HCT116 (cell line): ENCODE measurements around the gene DAGLA. TPM values are rescaled to one million over a fixed set of nuclear protein-coding genes. Genes with fewer than 3 reads are reported as not detected.

Source experiments
- ATAC-seq: fragments of 200-7000 bp; cut with Tn5 transposase; 2 replicates; pipeline ENCODE4 v1.9.1; 2020; ENCODE audit warnings: mild to moderate bottlenecking, moderate library complexity
- BruUV-seq: library from RNA; stranded (reverse); fragments of 400-500 nt; replicated peaks from 2 replicates; lab custom pipeline; 2021; lab: Mats Ljungman, UMichigan
- CTCF ChIA-PET: fragments of 300-600 bp; sonication (Branson Sonifier 250); formaldehyde crosslinking; loops from one replicate; lab custom pipeline; 2021; ENCODE audit warnings: antibody characterized with exemption; lab: Charles Lee
- POLR2A ChIA-PET: fragments of 300-600, 350-600 bp; sonication (Branson Sonifier 250); formaldehyde crosslinking; loops from one replicate; lab custom pipeline; 2021; ENCODE audit warnings: antibody characterized with exemption; lab: Charles Lee
- RAD21 ChIA-PET, 2 experiments: fragments of 300-600 bp; sonication (Branson Sonifier 250); formaldehyde crosslinking; loops; one replicate each; lab custom pipeline; 2023; ENCODE audit warnings: low total read pairs in 2 of 2; ENCODE audit not compliant: uncharacterized antibody in 2 of 2, unreplicated experiment in 2 of 2, low non-redundant PET in 1 of 2; lab: Charles Lee
- DNase-seq: peaks from one replicate; pipeline ENCODE4 v3.0.0-alpha.2; 2010; ENCODE audit warnings: low read depth, low spot score
- H2AFZ ChIP-seq: fragments of 200-600 bp; shearing (Covaris generic), sonication (generic); 2 replicates; pipeline ENCODE4 v1.6.1; 2017; ENCODE audit warnings: low read depth, mixed run types, mixed read lengths, antibody characterized with exemption, low read length; ENCODE audit not compliant: poor library complexity, severe bottlenecking
- H3K27ac ChIP-seq: 2 replicates; pipeline ENCODE4 v1.5.1; 2012; ENCODE audit warnings: low read depth, low read length
- H3K27me3 ChIP-seq: fragments of 200-600 bp; sonication (generic); 2 replicates; pipeline ENCODE4 v1.6.1; 2016; ENCODE audit warnings: mixed run types, low read length, mixed read lengths; ENCODE audit not compliant: insufficient read depth
- H3K36me3 ChIP-seq, 2 experiments: fragments of 200-500 bp in 1 of 2; fragments of 200-600 bp in 1 of 2; sonication (Bioruptor generic) in 1 of 2; sonication (generic) in 1 of 2; 2 replicates each; pipeline versions ENCODE4 v1.5.1 to v1.6.1; 2014 to 2016; ENCODE audit warnings: low read length in 2 of 2, inconsistent platforms in 1 of 2, mixed read lengths in 1 of 2, mixed run types in 1 of 2; ENCODE audit not compliant: insufficient read depth in 2 of 2, control insufficient read depth in 1 of 2
- H3K4me1 ChIP-seq, 2 experiments: fragments of 200-600 bp in 1 of 2; sonication (generic) in 1 of 2; 2 replicates each; pipeline versions ENCODE4 v1.5.1 to v1.6.1; 2012 to 2017; ENCODE audit warnings: low read length in 2 of 2, inconsistent platforms in 1 of 2, mild to moderate bottlenecking in 1 of 2, mixed read lengths in 1 of 2, mixed run types in 1 of 2, moderate library complexity in 1 of 2; ENCODE audit not compliant: insufficient read depth in 2 of 2, control insufficient read depth in 1 of 2
- H3K4me2 ChIP-seq: fragments of 200-600 bp; sonication (generic); 2 replicates; pipeline ENCODE4 v1.6.1; 2017; ENCODE audit warnings: mixed run types, low read length, mixed read lengths
- H3K4me3 ChIP-seq, 2 experiments: fragments of 200-600 bp in 1 of 2; sonication (generic) in 1 of 2; replicated peaks in 1 of 2; 2 replicates each; pipeline ENCODE4 v1.5.1; 2011 to 2016; ENCODE audit warnings: low read length in 2 of 2, control low read depth in 1 of 2, low read depth in 1 of 2, mild to moderate bottlenecking in 1 of 2, mixed read lengths in 1 of 2, mixed run types in 1 of 2
- H3K79me2 ChIP-seq: fragments of 200-600 bp; sonication (generic); 2 replicates; pipeline ENCODE4 v1.6.1; 2017; ENCODE audit warnings: mild to moderate bottlenecking, mixed run types, low read length, moderate library complexity, mixed read lengths; ENCODE audit not compliant: insufficient read depth
- H3K9ac ChIP-seq: fragments of 200-600 bp; sonication (generic); 2 replicates; pipeline ENCODE4 v1.6.1; 2016; ENCODE audit warnings: low read length, mixed read lengths
- H3K9me2 ChIP-seq: fragments of 200-600 bp; sonication (generic), shearing (Covaris generic); 2 replicates; pipeline ENCODE4 v1.6.1; 2017; ENCODE audit warnings: mixed run types, mild to moderate bottlenecking, moderate library complexity; ENCODE audit not compliant: insufficient read depth
- H3K9me3 ChIP-seq, 2 experiments: fragments of 200-500 bp in 1 of 2; fragments of 200-600 bp in 1 of 2; sonication (Bioruptor generic) in 1 of 2; sonication (generic) in 1 of 2; 2 replicates each; pipeline ENCODE4 v1.6.1; 2014 to 2017; ENCODE audit warnings: low read length in 2 of 2, mixed read lengths in 2 of 2, inconsistent platforms in 1 of 2, low read depth in 1 of 2, mild to moderate bottlenecking in 1 of 2, mixed run types in 1 of 2, moderate library complexity in 1 of 2; ENCODE audit not compliant: control insufficient read depth in 1 of 2, insufficient read depth in 1 of 2
- H4K20me1 ChIP-seq: fragments of 200-600 bp; sonication (generic), shearing (Covaris generic); 2 replicates; pipeline ENCODE4 v1.6.1; 2017; ENCODE audit warnings: mixed run types, mild to moderate bottlenecking, moderate library complexity; ENCODE audit not compliant: insufficient read depth
- ATF3 ChIP-seq: IDR thresholded peaks from 2 replicates; pipeline ENCODE4 v1.6.1; 2012
- CEBPB ChIP-seq: IDR thresholded peaks from 2 replicates; pipeline ENCODE4 v1.6.1; 2012; ENCODE audit warnings: low read depth
- CTCF ChIP-seq, 3 experiments: fragments of 200-600 bp in 1 of 3; sonication (generic) in 1 of 3; IDR thresholded peaks in 2 of 3; conservative IDR thresholded peaks in 1 of 3; 2 replicates each; pipeline ENCODE4 v1.5.1; 2012 to 2017; ENCODE audit warnings: low read depth in 2 of 3, low read length in 2 of 3, antibody characterized with exemption in 1 of 3, borderline replicate concordance in 1 of 3, control low read depth in 1 of 3, mild to moderate bottlenecking in 1 of 3, mixed read lengths in 1 of 3, mixed run types in 1 of 3, moderate library complexity in 1 of 3; ENCODE audit not compliant: insufficient read depth in 1 of 3
- EGR1 ChIP-seq: IDR thresholded peaks from 2 replicates; pipeline ENCODE4 v1.6.1; 2012; ENCODE audit warnings: low read depth
- ELF1 ChIP-seq: IDR thresholded peaks from 2 replicates; pipeline ENCODE4 v1.6.1; 2012; ENCODE audit warnings: low read depth, borderline replicate concordance
- EZH2 ChIP-seq: fragments of 200-600 bp; sonication (generic); IDR thresholded peaks from 2 replicates; pipeline ENCODE4 v1.6.1; 2017; ENCODE audit warnings: antibody characterized with exemption, mixed run types
- EZH2phosphoT487 ChIP-seq: fragments of 200-600 bp; IDR thresholded peaks from 2 replicates; pipeline ENCODE4 v1.6.1; 2018; ENCODE audit warnings: antibody characterized with exemption, borderline replicate concordance
- JUND ChIP-seq: IDR thresholded peaks from 2 replicates; pipeline ENCODE4 v1.6.1; 2012
- MAX ChIP-seq: IDR thresholded peaks from 2 replicates; pipeline ENCODE4 v1.6.1; 2012
- POLR2A ChIP-seq: IDR thresholded peaks from 2 replicates; pipeline ENCODE4 v1.7.0; 2011; ENCODE audit warnings: borderline replicate concordance; ENCODE audit not compliant: insufficient read depth, insufficient read length; ENCODE audit errors: extremely low read depth
- REST ChIP-seq: IDR thresholded peaks from 2 replicates; pipeline ENCODE4 v1.6.1; 2012; ENCODE audit warnings: low read depth
- SIN3A ChIP-seq: IDR thresholded peaks from 2 replicates; pipeline ENCODE4 v1.6.1; 2012; ENCODE audit warnings: low read depth
- SP1 ChIP-seq: IDR thresholded peaks from 2 replicates; pipeline ENCODE4 v1.6.1; 2012; ENCODE audit warnings: low read depth
- YY1 ChIP-seq: IDR thresholded peaks from 2 replicates; pipeline ENCODE4 v1.6.1; 2011; ENCODE audit warnings: low read length, low read depth, moderate library complexity, mild to moderate bottlenecking; ENCODE audit not compliant: insufficient replicate concordance; ENCODE audit errors: extremely low read depth
- ZFX ChIP-seq: fragments of 450-650 bp; IDR thresholded peaks from 2 replicates; pipeline ENCODE4 v1.6.1; 2017
- ZNF274 ChIP-seq: fragments of 200-500 bp; sonication (Bioruptor generic); IDR thresholded peaks from 2 replicates; pipeline ENCODE4 v1.6.1; 2014; ENCODE audit warnings: mild to moderate bottlenecking, low read depth, low read length, inconsistent platforms
- intact Hi-C: fragments of 100-400 bp; cut with micrococcal nuclease; formaldehyde crosslinking; loops from 2 replicates; pipeline ENCODE4 v1.10.0; 2022
- total RNA-seq: library from RNA; stranded (reverse); gene quantifications from one replicate; pipeline ENCODE4 v1.2.1, GENCODE V29; 2021; ENCODE audit not compliant: unreplicated experiment

DAGLA gene
- total RNA-seq, 1 experiment from 2014 or later: 2.7 TPM

GRCh38 chr11:61764606-61765260, 84.5 kb downstream of the DAGLA start (continued):
- TF ChIP-seq REST (no peak), EZH2 (no peak), MAX (no peak), JUND (no peak)

GRCh38 chr11:61765550-61766253, 85.5 kb downstream of the DAGLA start:
- Histone ChIP-seq H3K79me2 (peaks cover 9% of the 10 kb centered on the region; the same call in 1 of the 2 replicates), H3K9ac (no peak overlapping the region), H3K4me3 (no peak overlapping the region), H3K9me2 (no peaks in the 10 kb centered on the region), H3K27ac (no peak overlapping the region), H3K4me1 (peaks cover 11 to 34% of the 10 kb centered on the region in 2 experiments), H3K36me3 (no peaks in the 10 kb centered on the region), H3K27me3 (no peaks in the 10 kb centered on the region), H4K20me1 (no peaks in the 10 kb centered on the region), H3K9me3 (no peaks in the 10 kb centered on the region), H2AFZ (no peak overlapping the region), H3K4me2 (no peak overlapping the region)
- no peak for DNase-seq
- RAD21 ChIA-PET: no interaction called here
- CTCF ChIA-PET: interaction anchor here (1.2 kb wide), 1 partner anchor 22 kb away, joined by 3 read pairs; no protein-coding TSS in a partner anchor
- ATAC-seq: no peak
- intact Hi-C loops: no loop called here
- BruUV-seq: no TSS peak
- POLR2A ChIA-PET: no interaction called here
- TF ChIP-seq EGR1 (no peak), ZFX (no peak), MAX (no peak), ATF3 (no peak), SP1 (no peak), JUND (no peak), ELF1 (no peak), YY1 (no peak), SIN3A (no peak), POLR2A (no peak), CEBPB (no peak), ZNF274 (no peak), CTCF (IDR thresholded peaks at IDR 0.05 in 2 of 3, conservative IDR thresholded peaks at IDR 0.05 in 1 of 3; ENCODE audit: borderline replicate concordance in 1 of 3, insufficient read depth in 1 of 3, low read depth in 2 of 3, low read length in 2 of 3) (no peak), EZH2phosphoT487 (no peak)
